ENCODE measurements around the gene ATP8B4.

Gene ATP8B4

DNA sequence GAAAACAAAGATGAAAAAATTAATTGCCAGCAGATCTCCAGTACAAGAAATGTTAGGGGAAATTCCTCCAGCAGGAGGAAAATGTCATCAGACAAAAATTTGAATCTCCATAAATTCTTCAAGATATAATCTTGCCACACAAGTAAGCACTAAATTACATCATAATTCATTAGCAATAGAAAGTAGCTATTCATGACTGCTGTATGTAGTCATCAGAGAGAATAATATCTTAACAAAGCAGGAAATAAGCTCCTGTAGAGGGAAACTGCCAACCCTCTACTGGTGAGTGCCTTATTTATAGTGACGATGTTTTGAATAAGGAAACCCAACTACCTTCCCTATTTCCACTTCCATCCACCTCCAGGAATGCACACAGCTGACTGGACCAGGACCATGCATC, 47.2 kb upstream of the ATP8B4 start:
- Histone ChIP-seq H3K27me3 (ENCODE audit: low read length) (no peaks in the 10 kb centered on the region), H3K4me2 (ENCODE audit: low read depth, low read length, poor library complexity, severe bottlenecking) (no peak overlapping the region), H3K9me2 (replicated peaks; ENCODE audit: insufficient read depth, low read length) (no peaks in the 10 kb centered on the region), H4K20me1 (ENCODE audit: low read depth, low read length) (no peaks in the 10 kb centered on the region), H3K27ac (ENCODE audit: low read depth, low read length) (no peak overlapping the region), H3F3A (ENCODE audit: insufficient read depth) (no peaks in the 10 kb centered on the region), H3K36me3 (ENCODE audit: low read length) (no peaks in the 10 kb centered on the region), H3K79me2 (ENCODE audit: insufficient read depth, low read length) (no peaks in the 10 kb centered on the region), H2AFZ (ENCODE audit: low read depth, low read length, severe bottlenecking) (no peak overlapping the region), H3K9me3 (ENCODE audit: insufficient read depth, low read length) (no peaks in the 10 kb centered on the region), H3K9ac (ENCODE audit: low read length) (no peak overlapping the region), H3K4me3 (ENCODE audit: insufficient read depth, low read length, poor library complexity, severe bottlenecking) (no peak overlapping the region)
- TF ChIP-seq, protein P1, sequence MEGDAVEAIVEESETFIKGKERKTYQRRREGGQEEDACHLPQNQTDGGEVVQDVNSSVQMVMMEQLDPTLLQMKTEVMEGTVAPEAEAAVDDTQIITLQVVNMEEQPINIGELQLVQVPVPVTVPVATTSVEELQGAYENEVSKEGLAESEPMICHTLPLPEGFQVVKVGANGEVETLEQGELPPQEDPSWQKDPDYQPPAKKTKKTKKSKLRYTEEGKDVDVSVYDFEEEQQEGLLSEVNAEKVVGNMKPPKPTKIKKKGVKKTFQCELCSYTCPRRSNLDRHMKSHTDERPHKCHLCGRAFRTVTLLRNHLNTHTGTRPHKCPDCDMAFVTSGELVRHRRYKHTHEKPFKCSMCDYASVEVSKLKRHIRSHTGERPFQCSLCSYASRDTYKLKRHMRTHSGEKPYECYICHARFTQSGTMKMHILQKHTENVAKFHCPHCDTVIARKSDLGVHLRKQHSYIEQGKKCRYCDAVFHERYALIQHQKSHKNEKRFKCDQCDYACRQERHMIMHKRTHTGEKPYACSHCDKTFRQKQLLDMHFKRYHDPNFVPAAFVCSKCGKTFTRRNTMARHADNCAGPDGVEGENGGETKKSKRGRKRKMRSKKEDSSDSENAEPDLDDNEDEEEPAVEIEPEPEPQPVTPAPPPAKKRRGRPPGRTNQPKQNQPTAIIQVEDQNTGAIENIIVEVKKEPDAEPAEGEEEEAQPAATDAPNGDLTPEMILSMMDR (IDR thresholded peaks at IDR 0.05; ENCODE audit: insufficient read depth, low read length, poor library complexity, severe bottlenecking), result no peak
- TF ChIP-seq EZH2phosphoT487 (conservative IDR thresholded peaks at IDR 0.05; ENCODE audit: low read length), result no peak

DNA sequence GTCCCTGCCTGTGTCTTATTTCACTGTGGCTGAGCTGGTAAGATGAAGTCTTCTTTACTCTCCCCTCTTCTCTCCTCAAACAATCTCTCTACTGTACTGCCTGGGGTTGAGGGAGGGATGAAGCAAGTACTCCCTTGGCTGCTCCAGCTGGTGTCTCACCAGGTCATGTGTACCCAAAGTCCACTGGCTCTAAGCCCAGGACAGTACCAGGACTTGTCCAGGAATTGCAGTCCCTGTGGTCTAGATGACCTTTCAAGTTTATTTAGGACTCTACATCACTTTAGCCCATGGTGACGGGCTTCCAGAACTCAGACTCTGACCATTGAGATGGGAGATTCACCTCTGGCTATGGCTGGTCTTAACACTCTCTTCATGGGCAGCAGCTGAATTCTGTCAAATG, 45.4 kb upstream of the ATP8B4 start:
- H4K20me1 ChIP-seq (ENCODE audit: low read depth, low read length), result no peaks in the 10 kb centered on the region
- H3K79me2 ChIP-seq (ENCODE audit: insufficient read depth, low read length), result no peaks in the 10 kb centered on the region
- H3K27me3 ChIP-seq (ENCODE audit: low read length), result no peaks in the 10 kb centered on the region
- no peaks in the 10 kb centered on the region for H3K9me2 ChIP-seq (replicated peaks; ENCODE audit: insufficient read depth, low read length)
- TF ChIP-seq EZH2phosphoT487 (conservative IDR thresholded peaks at IDR 0.05; ENCODE audit: low read length), result no peak
- TF ChIP-seq, protein P1 (IDR thresholded peaks at IDR 0.05; ENCODE audit: insufficient read depth, low read length, poor library complexity, severe bottlenecking), result no peak
- no peaks in the 10 kb centered on the region for H3F3A ChIP-seq (ENCODE audit: insufficient read depth)
- H3K27ac ChIP-seq (ENCODE audit: low read depth, low read length), result no peak overlapping the region
- no peaks in the 10 kb centered on the region for H3K9me3 ChIP-seq (ENCODE audit: insufficient read depth, low read length)
- no peak overlapping the region for H3K4me2 ChIP-seq (ENCODE audit: low read depth, low read length, poor library complexity, severe bottlenecking)
- H2AFZ ChIP-seq (ENCODE audit: low read depth, low read length, severe bottlenecking), result no peak overlapping the region
- H3K9ac ChIP-seq (ENCODE audit: low read length), result no peak overlapping the region
- no peak overlapping the region for H3K4me3 ChIP-seq (ENCODE audit: insufficient read depth, low read length, poor library complexity, severe bottlenecking)
- no peaks in the 10 kb centered on the region for H3K36me3 ChIP-seq (ENCODE audit: low read length)

DNA sequence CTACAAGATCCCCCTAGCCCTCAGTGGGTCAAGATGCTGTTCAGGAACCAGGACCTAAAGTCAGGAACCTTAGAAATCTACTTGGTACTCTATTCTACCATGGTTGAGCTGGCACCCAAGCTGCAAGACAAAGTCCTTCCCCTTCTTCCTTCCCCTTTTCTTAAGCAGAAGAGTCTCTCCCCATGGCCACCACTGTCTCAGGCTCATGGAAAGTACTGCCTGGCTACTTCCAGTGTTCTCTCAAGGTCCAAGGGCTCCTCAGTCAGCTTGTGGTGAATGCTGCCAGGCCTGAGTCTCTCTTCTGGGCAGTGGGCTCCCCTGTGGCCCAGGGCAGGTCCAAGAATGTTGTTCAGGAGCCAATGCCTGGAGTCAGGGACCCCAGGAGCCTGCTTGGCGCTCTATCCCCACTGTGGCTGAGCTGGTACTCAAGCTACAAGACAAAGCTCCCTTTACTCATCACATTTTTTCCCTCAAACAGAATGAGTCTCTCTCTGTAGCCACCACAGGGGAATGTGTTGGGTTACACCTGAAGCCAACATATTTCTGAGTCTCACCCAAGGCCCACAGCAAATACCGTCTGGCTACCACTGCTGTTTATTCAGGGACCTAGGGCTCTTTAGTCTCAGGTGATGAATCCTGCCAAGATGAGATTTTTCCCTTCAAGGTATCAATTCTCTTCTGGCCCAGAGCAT, 44.8 kb upstream of the ATP8B4 start:
- H3K9me3 ChIP-seq (ENCODE audit: insufficient read depth, low read length), result no peaks in the 10 kb centered on the region
- no peak overlapping the region for H3K9ac ChIP-seq (ENCODE audit: low read length)
- H3K36me3 ChIP-seq (ENCODE audit: low read length), result no peaks in the 10 kb centered on the region
- TF ChIP-seq, protein P1 (IDR thresholded peaks at IDR 0.05; ENCODE audit: insufficient read depth, low read length, poor library complexity, severe bottlenecking), result no peak
- TF ChIP-seq EZH2phosphoT487 (conservative IDR thresholded peaks at IDR 0.05; ENCODE audit: low read length), result no peak
- H3K79me2 ChIP-seq (ENCODE audit: insufficient read depth, low read length), result no peaks in the 10 kb centered on the region
- H3K4me3 ChIP-seq (ENCODE audit: insufficient read depth, low read length, poor library complexity, severe bottlenecking), result no peak overlapping the region
- H3K9me2 ChIP-seq (replicated peaks; ENCODE audit: insufficient read depth, low read length), result no peaks in the 10 kb centered on the region
- no peak overlapping the region for H3K4me2 ChIP-seq (ENCODE audit: low read depth, low read length, poor library complexity, severe bottlenecking)
- no peaks in the 10 kb centered on the region for H3F3A ChIP-seq (ENCODE audit: insufficient read depth)
- no peak overlapping the region for H2AFZ ChIP-seq (ENCODE audit: low read depth, low read length, severe bottlenecking)
- no peak overlapping the region for H3K27ac ChIP-seq (ENCODE audit: low read depth, low read length)
- H4K20me1 ChIP-seq (ENCODE audit: low read depth, low read length), result no peaks in the 10 kb centered on the region
- no peaks in the 10 kb centered on the region for H3K27me3 ChIP-seq (ENCODE audit: low read length)

Measured in SU-DHL-6 (cell line).